Left lung (tissue), 10 donors: ENCODE results near the gene OBSCN. TPM values are rescaled to one million over a fixed set of nuclear protein-coding genes. Genes with fewer than 3 reads are reported as not detected.
A peak's percentile ranks its signal among the peaks of the same experiment; 100 is the strongest.

Experiments
- ATAC-seq: fragments of 200-7000 bp; cut with Tn5 transposase; one replicate; pipeline ENCODE4 v1.9.1; 2020; ENCODE audit warnings: moderate library complexity
- DNase-seq, 4 donors: peaks; one replicate each; pipeline ENCODE4 v3.0.0-alpha.2; 2013 to 2020
- H3K27ac ChIP-seq, 2 donors: fragments of 200-600 bp; sonication (generic) in 1 of 2; one replicate each; pipeline versions ENCODE4 v1.5.0 to v1.8.0; 2020 to 2021
- H3K27me3 ChIP-seq, 2 donors: fragments of 200-600 bp; sonication (generic) in 1 of 2; one replicate each; pipeline versions ENCODE4 v1.5.0 to v1.8.0; 2020 to 2021
- H3K36me3 ChIP-seq, 2 donors: fragments of 200-600 bp; sonication (generic) in 1 of 2; one replicate each; pipeline versions ENCODE4 v1.5.0 to v1.8.0; 2020 to 2021
- H3K4me1 ChIP-seq, 2 donors: fragments of 200-600 bp; one replicate each; pipeline ENCODE4 v1.8.0; 2021
- H3K4me3 ChIP-seq, 2 donors: fragments of 200-600 bp; sonication (generic) in 1 of 2; one replicate each; pipeline versions ENCODE4 v1.5.0 to v1.8.0; 2020 to 2021; ENCODE audit warnings: mild to moderate bottlenecking in 1 of 2
- H3K9me3 ChIP-seq, 2 donors: fragments of 200-600 bp; sonication (generic) in 1 of 2; one replicate each; pipeline versions ENCODE4 v1.5.0 to v1.8.0; 2020 to 2021
- CTCF ChIP-seq, 2 donors: fragments of 200-600 bp; sonication (generic) in 1 of 2; IDR thresholded peaks; one replicate each; pipeline versions ENCODE4 v1.5.0 to v1.8.0; 2021; ENCODE audit warnings: antibody characterized with exemption in 2 of 2
- intact Hi-C, 2 donors: fragments of 100-400 bp; cut with DNase I; formaldehyde crosslinking; loops; one replicate each; pipeline versions ENCODE4 v1.11.2 to v1.14.2; 2022
- polyA plus RNA-seq, 6 donors: library from polyadenylated mRNA; unstranded; fragments of 120-200 nt; gene quantifications; one replicate each; pipeline ENCODE4 v1.2.1, GENCODE V29; 2013; ENCODE audit not compliant: insufficient read length in 6 of 6
- total RNA-seq, 2 donors: library from RNA; stranded (reverse); fragmentation: NEBNext Ultra II Directional; extraction: Animal tissue kit (Norgen Biotek cat#: 25700); gene quantifications; one replicate each; pipeline ENCODE4 v1.2.1, GENCODE V29; 2021
- donor health status: DM: no; HTN: yes; CAD: no.
- donor health status: DM: no; HTN: no; CAD: no.

Gene OBSCN
- total and polyA plus RNA-seq, 8 donors, result 20.3 to 69.5 (median 47.5) TPM

DNA sequence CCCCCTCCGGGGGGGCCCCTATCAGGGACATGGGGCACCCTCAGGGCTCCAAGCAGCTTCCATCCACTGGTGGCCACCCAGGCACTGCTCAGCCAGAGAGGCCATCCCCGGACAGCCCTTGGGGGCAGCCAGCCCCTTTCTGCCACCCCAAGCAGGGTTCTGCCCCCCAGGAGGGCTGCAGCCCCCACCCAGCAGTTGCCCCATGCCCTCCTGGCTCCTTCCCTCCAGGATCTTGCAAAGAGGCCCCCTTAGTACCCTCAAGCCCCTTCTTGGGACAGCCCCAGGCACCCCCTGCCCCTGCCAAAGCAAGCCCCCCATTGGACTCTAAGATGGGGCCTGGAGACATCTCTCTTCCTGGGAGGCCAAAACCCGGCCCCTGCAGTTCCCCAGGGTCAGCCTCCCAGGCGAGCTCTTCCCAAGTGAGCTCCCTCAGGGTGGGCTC is 163.9 kb downstream of the OBSCN start:
- H3K4me3 ChIP-seq, result no peak overlapping the region
- no peak for ATAC-seq
- no peaks in the 10 kb centered on the region for H3K36me3 ChIP-seq
- H3K4me1 ChIP-seq, result no peaks in the 10 kb centered on the region
- no peak for TF ChIP-seq CTCF (IDR thresholded peaks at IDR 0.05)
- peaks cover 0 to 20% of the 10 kb centered on the region in 2 donors for H3K27me3 ChIP-seq
- intact Hi-C loops, result no loop called here
- no peak for DNase-seq
- no peak overlapping the region for H3K27ac ChIP-seq
- no peaks in the 10 kb centered on the region for H3K9me3 ChIP-seq

GRCh38 chr1:228372183-228373003 is 164.5 kb downstream of the OBSCN start:
- H3K27ac ChIP-seq, result no peak overlapping the region
- no peak for TF ChIP-seq CTCF (IDR thresholded peaks at IDR 0.05)
- peaks cover 0 to 15% of the 10 kb centered on the region in 2 donors for H3K27me3 ChIP-seq
- DNase-seq, result peak in 3 of 4 donors; percentile 48 to 75 (median 53)
- no peak overlapping the region for H3K4me3 ChIP-seq
- peak; percentile 59 for ATAC-seq
- no peaks in the 10 kb centered on the region for H3K4me1 ChIP-seq
- no peaks in the 10 kb centered on the region for H3K9me3 ChIP-seq
- H3K36me3 ChIP-seq, result no peaks in the 10 kb centered on the region
- intact Hi-C loops, result no loop called here

DNA sequence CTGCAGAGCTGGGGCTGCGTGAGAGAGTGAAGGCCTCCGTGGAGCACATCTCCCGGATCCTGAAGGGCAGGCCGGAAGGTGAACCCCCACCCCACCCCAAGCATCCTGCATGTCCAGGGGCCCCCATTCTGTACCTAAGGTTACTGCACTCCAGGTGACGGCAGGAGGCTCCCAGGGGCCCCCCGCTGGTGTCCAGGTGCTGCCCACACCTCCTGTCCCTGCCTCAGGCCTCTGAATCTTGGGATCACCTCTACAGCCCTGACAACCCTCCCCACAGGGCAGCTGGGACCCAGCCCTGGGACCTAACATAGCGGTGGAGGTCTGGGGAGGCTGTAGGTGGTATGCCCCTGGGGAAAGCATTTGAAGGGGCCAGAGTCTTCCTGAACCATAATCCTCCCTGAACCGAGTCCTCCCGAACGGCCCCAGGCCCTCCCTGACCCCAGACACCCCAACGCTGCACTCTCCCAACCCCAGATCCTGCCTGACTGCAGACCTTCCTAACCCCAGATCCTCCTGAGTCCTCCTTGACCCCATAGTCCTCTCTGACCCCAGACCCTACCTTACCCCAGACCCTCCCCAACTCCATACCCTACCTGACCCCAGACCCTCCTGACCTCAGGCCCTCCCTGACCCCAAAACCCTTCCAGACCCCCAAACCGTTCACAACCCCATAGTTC is 165.3 kb downstream of the OBSCN start:
- ATAC-seq, result no peak
- intact Hi-C loops, result no loop called here
- H3K27ac ChIP-seq, result no peak overlapping the region

GRCh38 chr1:228373681-228374571 is 166.1 kb downstream of the OBSCN start:
- H3K27me3 ChIP-seq, result peaks cover 0 to 20% of the 10 kb centered on the region in 2 donors
- peaks cover 0 to 3% of the 10 kb centered on the region in 2 donors for H3K4me1 ChIP-seq
- ATAC-seq (no peak), DNase-seq (peak in 2 of 4 donors; percentile 28 to 66)
- TF ChIP-seq CTCF (IDR thresholded peaks at IDR 0.05), result no peak
- no peaks in the 10 kb centered on the region for H3K9me3 ChIP-seq
- no peaks in the 10 kb centered on the region for H3K36me3 ChIP-seq
- no peak overlapping the region for H3K27ac ChIP-seq
- intact Hi-C loops, result no loop called here
- no peak overlapping the region for H3K4me3 ChIP-seq

More for the DNA sequence above, 165.3 kb downstream of the OBSCN start:
- H3K36me3 ChIP-seq, result no peaks in the 10 kb centered on the region
- TF ChIP-seq CTCF (IDR thresholded peaks at IDR 0.05), result no peak
- peaks cover 0 to 14% of the 10 kb centered on the region in 2 donors for H3K27me3 ChIP-seq
- H3K4me1 ChIP-seq, result no peaks in the 10 kb centered on the region
- no peak overlapping the region for H3K4me3 ChIP-seq
- no peaks in the 10 kb centered on the region for H3K9me3 ChIP-seq
- DNase-seq, result no peak
